T-helper 1 cell treated with Interleukin-12 subunit alpha and Interleukin-12 subunit beta and Interleukin-4 antibody, amounts not matched to agents 30 μg/mL and 1 μg/mL, for 36 hours (primary cell): ENCODE measurements around the gene CUX1.
"Not testable (repeated sequence)": the region's sequence is repeated elsewhere in the genome, so short reads cannot be mapped to it uniquely, and the experiment has no call there.

ENCODE experiments used
- H3K27ac Mint-ChIP-seq: one replicate; pipeline ENCODE4 v1.8.0; 2021; ENCODE audit warnings: mild to moderate bottlenecking, mixed read lengths
- H3K27me3 Mint-ChIP-seq: one replicate; pipeline ENCODE4 v1.8.0; 2021; ENCODE audit warnings: low read depth, mixed read lengths
- H3K36me3 Mint-ChIP-seq: one replicate; pipeline ENCODE4 v1.8.0; 2021; ENCODE audit warnings: low read depth, mixed read lengths
- H3K4me1 Mint-ChIP-seq: one replicate; pipeline ENCODE4 v1.8.0; 2021; ENCODE audit warnings: low read depth, mixed read lengths
- H3K4me3 Mint-ChIP-seq: one replicate; pipeline ENCODE4 v1.8.0; 2021; ENCODE audit warnings: mild to moderate bottlenecking, moderate library complexity, mixed read lengths
- H3K9me3 Mint-ChIP-seq: one replicate; pipeline ENCODE4 v1.8.0; 2021; ENCODE audit warnings: mixed read lengths

The CUX1 gene

GRCh38 chr7:102140952-102141370 lies 323.5 kb downstream of the CUX1 start:
- no peaks in the 10 kb centered on the region for H3K9me3 Mint-ChIP-seq
- H3K36me3 Mint-ChIP-seq, result no peaks in the 10 kb centered on the region
- peaks cover 11% of the 10 kb centered on the region for H3K4me1 Mint-ChIP-seq
- no peaks in the 10 kb centered on the region for H3K27me3 Mint-ChIP-seq
- peak overlapping the region; percentile 43 for H3K4me3 Mint-ChIP-seq
- peak overlapping the region; percentile 3 for H3K27ac Mint-ChIP-seq

GRCh38 chr7:102142433-102142832 lies 325.0 kb downstream of the CUX1 start:
- H3K4me3 Mint-ChIP-seq, H3K27ac Mint-ChIP-seq: not testable (repeated sequence)

GRCh38 chr7:102146122-102146521 lies 328.7 kb downstream of the CUX1 start:
- no peaks in the 10 kb centered on the region for H3K27me3 Mint-ChIP-seq
- no peaks in the 10 kb centered on the region for H3K36me3 Mint-ChIP-seq
- no peaks in the 10 kb centered on the region for H3K9me3 Mint-ChIP-seq
- H3K4me3 Mint-ChIP-seq, result no peak overlapping the region
- H3K27ac Mint-ChIP-seq, result no peak overlapping the region
- H3K4me1 Mint-ChIP-seq, result peaks cover 2% of the 10 kb centered on the region

More at GRCh38 chr7:102142433-102142832, 325.0 kb downstream of the CUX1 start:
- peaks cover 11% of the 10 kb centered on the region for H3K4me1 Mint-ChIP-seq
- H3K9me3 Mint-ChIP-seq, H3K36me3 Mint-ChIP-seq, H3K27me3 Mint-ChIP-seq: not testable (repeated sequence)

- Mint-ChIP-seq H3K4me1 (no peaks in the 10 kb centered on the region), H3K36me3 (no peaks in the 10 kb centered on the region), H3K27ac (no peak overlapping the region), H3K4me3 (no peak overlapping the region), H3K27me3 (no peaks in the 10 kb centered on the region), H3K9me3 (no peaks in the 10 kb centered on the region)
Measured at GRCh38 chr7:102147008-102147407, 329.6 kb downstream of the CUX1 start.

- H3K27me3 Mint-ChIP-seq, result no peaks in the 10 kb centered on the region
- no peaks in the 10 kb centered on the region for H3K36me3 Mint-ChIP-seq
- H3K4me3 Mint-ChIP-seq, result no peak overlapping the region
- no peaks in the 10 kb centered on the region for H3K9me3 Mint-ChIP-seq
- no peak overlapping the region for H3K27ac Mint-ChIP-seq
- no peaks in the 10 kb centered on the region for H3K4me1 Mint-ChIP-seq
Measured at GRCh38 chr7:102148799-102149198, 331.4 kb downstream of the CUX1 start.

- Mint-ChIP-seq H3K4me1 (no peaks in the 10 kb centered on the region), H3K36me3 (no peaks in the 10 kb centered on the region)
Measured at GRCh38 chr7:102149416-102149815, 332.0 kb downstream of the CUX1 start.

GRCh38 chr7:102150266-102150665 lies 332.8 kb downstream of the CUX1 start:
- no peaks in the 10 kb centered on the region for H3K27me3 Mint-ChIP-seq
- H3K36me3 Mint-ChIP-seq, result no peaks in the 10 kb centered on the region
- H3K4me3 Mint-ChIP-seq, result no peak overlapping the region
- no peaks in the 10 kb centered on the region for H3K9me3 Mint-ChIP-seq
- H3K27ac Mint-ChIP-seq, result no peak overlapping the region
- H3K4me1 Mint-ChIP-seq, result no peaks in the 10 kb centered on the region

More at GRCh38 chr7:102149416-102149815, 332.0 kb downstream of the CUX1 start:
- no peak overlapping the region for H3K27ac Mint-ChIP-seq
- no peaks in the 10 kb centered on the region for H3K27me3 Mint-ChIP-seq
- no peak overlapping the region for H3K4me3 Mint-ChIP-seq
- no peaks in the 10 kb centered on the region for H3K9me3 Mint-ChIP-seq

GRCh38 chr7:102152672-102153598 lies 335.5 kb downstream of the CUX1 start:
- Mint-ChIP-seq H3K9me3 (no peaks in the 10 kb centered on the region), H3K4me3 (no peak overlapping the region), H3K27ac (no peak overlapping the region), H3K4me1 (no peaks in the 10 kb centered on the region), H3K27me3 (no peaks in the 10 kb centered on the region), H3K36me3 (no peaks in the 10 kb centered on the region)

- Mint-ChIP-seq H3K4me3 (no peak overlapping the region), H3K27ac (no peak overlapping the region), H3K4me1 (no peaks in the 10 kb centered on the region), H3K36me3 (no peaks in the 10 kb centered on the region), H3K27me3 (no peaks in the 10 kb centered on the region), H3K9me3 (no peaks in the 10 kb centered on the region)
Measured at GRCh38 chr7:102153599-102153946, 336.1 kb downstream of the CUX1 start.

GRCh38 chr7:102154425-102154824 lies 337.0 kb downstream of the CUX1 start:
- Mint-ChIP-seq H3K4me1 (no peaks in the 10 kb centered on the region), H3K27me3 (no peaks in the 10 kb centered on the region), H3K27ac (no peak overlapping the region), H3K4me3 (no peak overlapping the region), H3K36me3 (no peaks in the 10 kb centered on the region), H3K9me3 (no peaks in the 10 kb centered on the region)

GRCh38 chr7:102155821-102156441 lies 338.5 kb downstream of the CUX1 start:
- H3K9me3 Mint-ChIP-seq, result no peaks in the 10 kb centered on the region
- H3K36me3 Mint-ChIP-seq, result no peaks in the 10 kb centered on the region
- no peaks in the 10 kb centered on the region for H3K27me3 Mint-ChIP-seq
- H3K4me1 Mint-ChIP-seq, result no peaks in the 10 kb centered on the region
- no peak overlapping the region for H3K27ac Mint-ChIP-seq
- H3K4me3 Mint-ChIP-seq, result no peak overlapping the region

GRCh38 chr7:102156867-102157266 lies 339.4 kb downstream of the CUX1 start:
- Mint-ChIP-seq H3K4me3 (no peak overlapping the region), H3K27ac (no peak overlapping the region), H3K4me1 (no peaks in the 10 kb centered on the region), H3K9me3 (no peaks in the 10 kb centered on the region), H3K27me3 (no peaks in the 10 kb centered on the region), H3K36me3 (no peaks in the 10 kb centered on the region)

GRCh38 chr7:102165136-102165535 lies 347.7 kb downstream of the CUX1 start:
- Mint-ChIP-seq H3K27me3 (no peaks in the 10 kb centered on the region), H3K36me3 (no peaks in the 10 kb centered on the region), H3K4me3 (no peak overlapping the region), H3K27ac (no peak overlapping the region), H3K4me1 (no peaks in the 10 kb centered on the region), H3K9me3 (no peaks in the 10 kb centered on the region)

- Mint-ChIP-seq H3K27me3 (no peaks in the 10 kb centered on the region), H3K4me1 (no peaks in the 10 kb centered on the region), H3K36me3 (no peaks in the 10 kb centered on the region), H3K27ac (no peak overlapping the region), H3K4me3 (no peak overlapping the region), H3K9me3 (no peaks in the 10 kb centered on the region)
Measured at GRCh38 chr7:102167254-102167653, 349.8 kb downstream of the CUX1 start.
